Measurements from ENCODE around the gene MTSS2. TPM values are rescaled to one million over a fixed set of nuclear protein-coding genes. Genes with fewer than 3 reads are reported as not detected.

MTSS2 gene
- total and polyA plus RNA-seq, 2 of the 8 experiments (the other 6 are each of a cell fraction or from before 2014, with no cell fraction given): 23.3 to 36.7 TPM

DNA sequence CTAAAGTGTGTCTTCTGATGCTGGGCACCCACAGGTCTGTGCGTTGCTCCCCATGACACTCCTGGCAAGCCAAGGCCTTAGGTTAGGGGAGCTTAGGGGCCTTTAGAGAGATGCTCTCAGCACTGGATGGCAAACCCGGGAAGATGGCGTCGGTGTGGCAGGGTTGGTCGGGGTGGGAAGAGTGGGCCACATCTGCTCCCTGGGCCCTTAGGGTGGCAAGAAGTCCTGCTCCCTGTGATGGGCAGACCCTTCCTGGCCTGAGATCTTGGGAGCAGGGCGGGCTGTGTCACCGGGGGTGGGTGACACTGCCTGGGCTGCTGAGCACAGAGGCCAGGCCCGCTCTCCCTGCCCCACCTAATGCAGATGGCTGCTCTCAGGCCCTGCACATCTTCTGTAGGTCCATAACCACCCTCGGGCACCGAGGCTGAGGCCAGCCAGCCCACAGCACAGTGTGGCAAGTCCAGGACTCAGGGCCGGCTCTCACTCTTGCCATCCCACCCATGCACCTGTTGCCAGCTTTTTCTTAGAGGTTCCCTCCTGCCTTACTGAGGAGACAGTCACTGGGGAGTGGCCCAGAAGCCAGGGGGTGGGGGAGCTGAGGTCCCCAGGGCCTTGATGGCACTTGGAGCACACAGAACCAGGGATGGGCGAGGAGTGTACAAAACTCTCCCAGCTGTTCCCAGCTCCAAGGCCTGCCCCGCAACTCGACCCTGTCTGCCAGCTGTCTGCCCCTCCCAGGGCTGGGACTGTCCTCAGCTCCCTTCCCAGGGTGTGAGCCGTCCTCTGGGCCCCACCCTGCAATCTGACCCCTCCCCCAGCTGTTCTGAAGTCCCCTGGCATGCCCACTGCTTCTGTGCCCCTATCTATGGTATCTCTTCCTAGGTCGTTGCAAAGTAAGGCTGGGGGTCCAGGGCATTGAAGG, 4.4 kb upstream of the MTSS2 start (continued):
- TF ChIP-seq, protein P1, sequence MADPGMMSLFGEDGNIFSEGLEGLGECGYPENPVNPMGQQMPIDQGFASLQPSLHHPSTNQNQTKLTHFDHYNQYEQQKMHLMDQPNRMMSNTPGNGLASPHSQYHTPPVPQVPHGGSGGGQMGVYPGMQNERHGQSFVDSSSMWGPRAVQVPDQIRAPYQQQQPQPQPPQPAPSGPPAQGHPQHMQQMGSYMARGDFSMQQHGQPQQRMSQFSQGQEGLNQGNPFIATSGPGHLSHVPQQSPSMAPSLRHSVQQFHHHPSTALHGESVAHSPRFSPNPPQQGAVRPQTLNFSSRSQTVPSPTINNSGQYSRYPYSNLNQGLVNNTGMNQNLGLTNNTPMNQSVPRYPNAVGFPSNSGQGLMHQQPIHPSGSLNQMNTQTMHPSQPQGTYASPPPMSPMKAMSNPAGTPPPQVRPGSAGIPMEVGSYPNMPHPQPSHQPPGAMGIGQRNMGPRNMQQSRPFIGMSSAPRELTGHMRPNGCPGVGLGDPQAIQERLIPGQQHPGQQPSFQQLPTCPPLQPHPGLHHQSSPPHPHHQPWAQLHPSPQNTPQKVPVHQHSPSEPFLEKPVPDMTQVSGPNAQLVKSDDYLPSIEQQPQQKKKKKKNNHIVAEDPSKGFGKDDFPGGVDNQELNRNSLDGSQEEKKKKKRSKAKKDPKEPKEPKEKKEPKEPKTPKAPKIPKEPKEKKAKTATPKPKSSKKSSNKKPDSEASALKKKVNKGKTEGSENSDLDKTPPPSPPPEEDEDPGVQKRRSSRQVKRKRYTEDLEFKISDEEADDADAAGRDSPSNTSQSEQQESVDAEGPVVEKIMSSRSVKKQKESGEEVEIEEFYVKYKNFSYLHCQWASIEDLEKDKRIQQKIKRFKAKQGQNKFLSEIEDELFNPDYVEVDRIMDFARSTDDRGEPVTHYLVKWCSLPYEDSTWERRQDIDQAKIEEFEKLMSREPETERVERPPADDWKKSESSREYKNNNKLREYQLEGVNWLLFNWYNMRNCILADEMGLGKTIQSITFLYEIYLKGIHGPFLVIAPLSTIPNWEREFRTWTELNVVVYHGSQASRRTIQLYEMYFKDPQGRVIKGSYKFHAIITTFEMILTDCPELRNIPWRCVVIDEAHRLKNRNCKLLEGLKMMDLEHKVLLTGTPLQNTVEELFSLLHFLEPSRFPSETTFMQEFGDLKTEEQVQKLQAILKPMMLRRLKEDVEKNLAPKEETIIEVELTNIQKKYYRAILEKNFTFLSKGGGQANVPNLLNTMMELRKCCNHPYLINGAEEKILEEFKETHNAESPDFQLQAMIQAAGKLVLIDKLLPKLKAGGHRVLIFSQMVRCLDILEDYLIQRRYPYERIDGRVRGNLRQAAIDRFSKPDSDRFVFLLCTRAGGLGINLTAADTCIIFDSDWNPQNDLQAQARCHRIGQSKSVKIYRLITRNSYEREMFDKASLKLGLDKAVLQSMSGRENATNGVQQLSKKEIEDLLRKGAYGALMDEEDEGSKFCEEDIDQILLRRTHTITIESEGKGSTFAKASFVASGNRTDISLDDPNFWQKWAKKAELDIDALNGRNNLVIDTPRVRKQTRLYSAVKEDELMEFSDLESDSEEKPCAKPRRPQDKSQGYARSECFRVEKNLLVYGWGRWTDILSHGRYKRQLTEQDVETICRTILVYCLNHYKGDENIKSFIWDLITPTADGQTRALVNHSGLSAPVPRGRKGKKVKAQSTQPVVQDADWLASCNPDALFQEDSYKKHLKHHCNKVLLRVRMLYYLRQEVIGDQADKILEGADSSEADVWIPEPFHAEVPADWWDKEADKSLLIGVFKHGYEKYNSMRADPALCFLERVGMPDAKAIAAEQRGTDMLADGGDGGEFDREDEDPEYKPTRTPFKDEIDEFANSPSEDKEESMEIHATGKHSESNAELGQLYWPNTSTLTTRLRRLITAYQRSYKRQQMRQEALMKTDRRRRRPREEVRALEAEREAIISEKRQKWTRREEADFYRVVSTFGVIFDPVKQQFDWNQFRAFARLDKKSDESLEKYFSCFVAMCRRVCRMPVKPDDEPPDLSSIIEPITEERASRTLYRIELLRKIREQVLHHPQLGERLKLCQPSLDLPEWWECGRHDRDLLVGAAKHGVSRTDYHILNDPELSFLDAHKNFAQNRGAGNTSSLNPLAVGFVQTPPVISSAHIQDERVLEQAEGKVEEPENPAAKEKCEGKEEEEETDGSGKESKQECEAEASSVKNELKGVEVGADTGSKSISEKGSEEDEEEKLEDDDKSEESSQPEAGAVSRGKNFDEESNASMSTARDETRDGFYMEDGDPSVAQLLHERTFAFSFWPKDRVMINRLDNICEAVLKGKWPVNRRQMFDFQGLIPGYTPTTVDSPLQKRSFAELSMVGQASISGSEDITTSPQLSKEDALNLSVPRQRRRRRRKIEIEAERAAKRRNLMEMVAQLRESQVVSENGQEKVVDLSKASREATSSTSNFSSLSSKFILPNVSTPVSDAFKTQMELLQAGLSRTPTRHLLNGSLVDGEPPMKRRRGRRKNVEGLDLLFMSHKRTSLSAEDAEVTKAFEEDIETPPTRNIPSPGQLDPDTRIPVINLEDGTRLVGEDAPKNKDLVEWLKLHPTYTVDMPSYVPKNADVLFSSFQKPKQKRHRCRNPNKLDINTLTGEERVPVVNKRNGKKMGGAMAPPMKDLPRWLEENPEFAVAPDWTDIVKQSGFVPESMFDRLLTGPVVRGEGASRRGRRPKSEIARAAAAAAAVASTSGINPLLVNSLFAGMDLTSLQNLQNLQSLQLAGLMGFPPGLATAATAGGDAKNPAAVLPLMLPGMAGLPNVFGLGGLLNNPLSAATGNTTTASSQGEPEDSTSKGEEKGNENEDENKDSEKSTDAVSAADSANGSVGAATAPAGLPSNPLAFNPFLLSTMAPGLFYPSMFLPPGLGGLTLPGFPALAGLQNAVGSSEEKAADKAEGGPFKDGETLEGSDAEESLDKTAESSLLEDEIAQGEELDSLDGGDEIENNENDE (IDR thresholded peaks at IDR 0.05; ENCODE audit: insufficient replicate concordance, low read length): no peak
- no peak for TF ChIP-seq NRF1 (IDR thresholded peaks at IDR 0.05; ENCODE audit: low read depth, low read length)
- TF ChIP-seq, protein P2, sequence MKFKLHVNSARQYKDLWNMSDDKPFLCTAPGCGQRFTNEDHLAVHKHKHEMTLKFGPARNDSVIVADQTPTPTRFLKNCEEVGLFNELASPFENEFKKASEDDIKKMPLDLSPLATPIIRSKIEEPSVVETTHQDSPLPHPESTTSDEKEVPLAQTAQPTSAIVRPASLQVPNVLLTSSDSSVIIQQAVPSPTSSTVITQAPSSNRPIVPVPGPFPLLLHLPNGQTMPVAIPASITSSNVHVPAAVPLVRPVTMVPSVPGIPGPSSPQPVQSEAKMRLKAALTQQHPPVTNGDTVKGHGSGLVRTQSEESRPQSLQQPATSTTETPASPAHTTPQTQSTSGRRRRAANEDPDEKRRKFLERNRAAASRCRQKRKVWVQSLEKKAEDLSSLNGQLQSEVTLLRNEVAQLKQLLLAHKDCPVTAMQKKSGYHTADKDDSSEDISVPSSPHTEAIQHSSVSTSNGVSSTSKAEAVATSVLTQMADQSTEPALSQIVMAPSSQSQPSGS (IDR thresholded peaks at IDR 0.05; ENCODE audit: low read length): no peak
- TF ChIP-seq RBBP5 (IDR thresholded peaks at IDR 0.05; ENCODE audit: borderline replicate concordance, low read depth, low read length): no peak
- TF ChIP-seq TAF7 (optimal IDR thresholded peaks at IDR 0.05; ENCODE audit: borderline replicate concordance, low read depth, low read length): no peak
- no peak for TF ChIP-seq SAP30 (IDR thresholded peaks at IDR 0.05; ENCODE audit: insufficient read depth, insufficient replicate concordance, low read length)
- TF ChIP-seq BACH1 (IDR thresholded peaks at IDR 0.05; ENCODE audit: low read length): no peak

Data from H1 (cell line).